ENCODE measurements around the gene PARP12.
A peak's percentile ranks its signal among the peaks of the same experiment; 100 is the strongest.

Gene PARP12

DNA sequence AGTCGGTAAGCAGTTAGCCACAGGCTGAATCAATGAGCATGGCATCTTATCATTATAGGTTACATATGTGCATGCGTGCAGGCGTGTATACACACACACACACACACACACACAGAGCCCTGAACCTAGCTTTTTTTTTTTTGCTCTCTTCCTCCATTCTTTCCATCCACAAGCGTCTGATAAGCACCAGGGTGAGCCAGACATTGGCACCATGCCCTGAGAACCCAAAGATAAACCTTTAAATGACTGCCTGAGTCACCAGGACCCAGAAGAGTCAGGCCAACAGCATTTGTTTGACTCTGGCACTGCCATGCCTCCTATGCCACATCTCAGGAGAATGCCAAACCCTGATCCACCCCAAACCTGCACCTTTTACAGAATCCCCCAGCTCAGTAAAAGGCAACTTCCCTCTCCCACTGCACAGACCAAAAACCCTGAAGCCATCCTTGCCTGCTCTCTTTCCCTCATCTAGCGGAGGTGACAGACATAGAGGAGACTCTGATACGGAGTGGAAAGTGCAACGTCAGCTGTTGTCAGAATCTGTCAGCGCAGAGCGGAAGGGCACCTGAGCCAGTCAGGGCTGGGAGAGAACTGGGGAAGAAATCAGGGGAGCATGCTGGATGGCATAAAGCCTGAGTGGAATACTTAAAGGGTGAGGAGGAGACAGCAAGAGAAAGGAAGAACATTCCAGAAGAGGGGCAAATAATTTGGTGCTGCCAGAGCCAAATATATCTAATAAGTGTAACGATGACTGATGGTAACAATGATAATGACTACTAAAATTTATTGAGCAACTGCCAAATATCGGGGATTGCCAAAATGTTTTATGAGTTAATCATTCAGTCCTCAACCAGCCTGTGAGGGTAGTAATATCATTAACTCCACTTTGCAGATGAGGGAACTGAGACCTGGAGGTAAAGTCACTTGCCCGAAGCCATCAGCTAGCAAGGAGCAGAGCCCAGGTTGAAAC lies 3.2 kb downstream of the PARP12 start:
- H3K36me3 ChIP-seq (ENCODE audit: insufficient read depth, low read length): peaks cover 30% of the 10 kb centered on the region; the same call in 1 of the 2 replicates
- no peak for TF ChIP-seq EZH2 (IDR thresholded peaks at IDR 0.05; ENCODE audit: borderline replicate concordance, low read length)
- TF ChIP-seq, protein P1, sequence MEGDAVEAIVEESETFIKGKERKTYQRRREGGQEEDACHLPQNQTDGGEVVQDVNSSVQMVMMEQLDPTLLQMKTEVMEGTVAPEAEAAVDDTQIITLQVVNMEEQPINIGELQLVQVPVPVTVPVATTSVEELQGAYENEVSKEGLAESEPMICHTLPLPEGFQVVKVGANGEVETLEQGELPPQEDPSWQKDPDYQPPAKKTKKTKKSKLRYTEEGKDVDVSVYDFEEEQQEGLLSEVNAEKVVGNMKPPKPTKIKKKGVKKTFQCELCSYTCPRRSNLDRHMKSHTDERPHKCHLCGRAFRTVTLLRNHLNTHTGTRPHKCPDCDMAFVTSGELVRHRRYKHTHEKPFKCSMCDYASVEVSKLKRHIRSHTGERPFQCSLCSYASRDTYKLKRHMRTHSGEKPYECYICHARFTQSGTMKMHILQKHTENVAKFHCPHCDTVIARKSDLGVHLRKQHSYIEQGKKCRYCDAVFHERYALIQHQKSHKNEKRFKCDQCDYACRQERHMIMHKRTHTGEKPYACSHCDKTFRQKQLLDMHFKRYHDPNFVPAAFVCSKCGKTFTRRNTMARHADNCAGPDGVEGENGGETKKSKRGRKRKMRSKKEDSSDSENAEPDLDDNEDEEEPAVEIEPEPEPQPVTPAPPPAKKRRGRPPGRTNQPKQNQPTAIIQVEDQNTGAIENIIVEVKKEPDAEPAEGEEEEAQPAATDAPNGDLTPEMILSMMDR (IDR thresholded peaks at IDR 0.05; ENCODE audit: low read length): no peak
- H3K79me2 ChIP-seq (ENCODE audit: insufficient read depth, low read length): peaks cover 16% of the 10 kb centered on the region; the same call in 1 of the 2 replicates
- no peaks in the 10 kb centered on the region for H3K9me2 ChIP-seq (ENCODE audit: low read depth, low read length)
- H3K9me3 ChIP-seq (ENCODE audit: low read length): no peaks in the 10 kb centered on the region
- peaks cover 32% of the 10 kb centered on the region for H3K4me1 ChIP-seq (ENCODE audit: insufficient read depth, low read length, severe bottlenecking)
- peak overlapping the region; percentile 97; the same call in 1 of the 2 replicates for H3K4me2 ChIP-seq (ENCODE audit: low read length)
- no peak overlapping the region; the same call in 1 of the 2 replicates for H3K9ac ChIP-seq (ENCODE audit: low read length)
- H4K20me1 ChIP-seq (ENCODE audit: insufficient read depth, low read length): no peaks in the 10 kb centered on the region
- H3K27ac ChIP-seq (ENCODE audit: low read depth, low read length, poor library complexity, severe bottlenecking): no peak overlapping the region
- no peaks in the 10 kb centered on the region for H3K27me3 ChIP-seq (ENCODE audit: insufficient read depth, low read length)
- H3K4me3 ChIP-seq (ENCODE audit: low read depth, low read length, poor library complexity, severe bottlenecking): no peak overlapping the region
- H2AFZ ChIP-seq (ENCODE audit: low read length): no peak overlapping the region
- H3F3A ChIP-seq (ENCODE audit: insufficient read depth, low read length): no peaks in the 10 kb centered on the region

DNA sequence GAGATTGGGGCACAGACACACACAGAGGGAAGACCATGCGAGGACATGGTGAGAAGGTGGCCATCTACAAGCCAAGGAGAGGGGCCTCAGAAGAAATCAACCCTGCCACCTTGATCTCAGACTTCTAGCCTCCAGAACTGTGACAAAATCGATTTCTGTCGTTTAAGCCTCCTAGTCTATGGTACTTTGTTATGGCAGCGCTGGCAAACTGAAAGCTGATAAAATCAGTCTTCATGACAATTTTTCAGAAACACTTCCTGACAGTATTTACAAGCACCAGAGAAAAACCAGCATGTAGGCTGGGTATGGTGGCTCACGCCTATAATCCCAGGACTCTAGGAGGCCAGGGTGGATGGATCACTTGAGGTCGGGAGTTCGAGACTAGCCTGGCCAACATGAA lies 4.2 kb downstream of the PARP12 start:
- no peak overlapping the region for H3K4me2 ChIP-seq (ENCODE audit: low read length)
- no peak overlapping the region for H2AFZ ChIP-seq (ENCODE audit: low read length)
- H3K79me2 ChIP-seq (ENCODE audit: insufficient read depth, low read length): peaks cover 16% of the 10 kb centered on the region; the same call in 1 of the 2 replicates
- H3K4me1 ChIP-seq (ENCODE audit: insufficient read depth, low read length, severe bottlenecking): peaks cover 37% of the 10 kb centered on the region
- H3K36me3 ChIP-seq (ENCODE audit: insufficient read depth, low read length): peaks cover 40% of the 10 kb centered on the region
- no peaks in the 10 kb centered on the region for H3K27me3 ChIP-seq (ENCODE audit: insufficient read depth, low read length)
- H3F3A ChIP-seq (ENCODE audit: insufficient read depth, low read length): no peaks in the 10 kb centered on the region
- H3K9me3 ChIP-seq (ENCODE audit: low read length): no peaks in the 10 kb centered on the region
- no peaks in the 10 kb centered on the region for H4K20me1 ChIP-seq (ENCODE audit: insufficient read depth, low read length)
- H3K9ac ChIP-seq (ENCODE audit: low read length): no peak overlapping the region
- H3K4me3 ChIP-seq (ENCODE audit: low read depth, low read length, poor library complexity, severe bottlenecking): no peak overlapping the region
- no peak overlapping the region for H3K27ac ChIP-seq (ENCODE audit: low read depth, low read length, poor library complexity, severe bottlenecking)
- no peaks in the 10 kb centered on the region for H3K9me2 ChIP-seq (ENCODE audit: low read depth, low read length)
- no peak for TF ChIP-seq EZH2 (IDR thresholded peaks at IDR 0.05; ENCODE audit: borderline replicate concordance, low read length)
- TF ChIP-seq, protein P1 (IDR thresholded peaks at IDR 0.05; ENCODE audit: low read length): no peak

DNA sequence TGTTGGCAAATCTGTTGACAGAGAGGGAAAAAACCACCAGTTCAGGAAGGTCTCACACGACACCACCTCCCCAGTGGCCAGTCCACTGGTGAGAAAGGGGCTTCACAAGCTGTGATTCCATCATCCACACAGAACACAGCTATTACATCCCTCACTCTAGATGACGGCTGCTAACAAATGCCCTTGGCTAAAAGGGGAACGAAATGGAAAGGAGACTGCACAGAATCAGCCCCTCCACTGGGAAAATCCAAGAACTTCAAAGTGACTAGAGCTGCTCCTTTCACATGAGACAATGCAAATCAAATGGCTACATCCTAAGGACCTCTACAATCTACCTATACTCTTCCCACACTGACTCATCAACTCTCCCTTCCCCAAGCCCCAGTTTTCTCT lies 5.6 kb downstream of the PARP12 start:
- Histone ChIP-seq H3K9me3 (ENCODE audit: low read length) (no peaks in the 10 kb centered on the region), H2AFZ (ENCODE audit: low read length) (no peak overlapping the region), H3K9ac (ENCODE audit: low read length) (no peak overlapping the region), H3F3A (ENCODE audit: insufficient read depth, low read length) (no peaks in the 10 kb centered on the region; the same call in 1 of the 2 replicates), H3K4me3 (ENCODE audit: low read depth, low read length, poor library complexity, severe bottlenecking) (no peak overlapping the region), H3K4me1 (ENCODE audit: insufficient read depth, low read length, severe bottlenecking) (peaks cover 30% of the 10 kb centered on the region), H3K27me3 (ENCODE audit: insufficient read depth, low read length) (no peaks in the 10 kb centered on the region), H3K79me2 (ENCODE audit: insufficient read depth, low read length) (peaks cover 16% of the 10 kb centered on the region; the same call in 1 of the 2 replicates), H3K4me2 (ENCODE audit: low read length) (no peak overlapping the region), H3K9me2 (ENCODE audit: low read depth, low read length) (no peaks in the 10 kb centered on the region), H3K36me3 (ENCODE audit: insufficient read depth, low read length) (peaks cover 54% of the 10 kb centered on the region), H3K27ac (ENCODE audit: low read depth, low read length, poor library complexity, severe bottlenecking) (no peak overlapping the region), H4K20me1 (ENCODE audit: insufficient read depth, low read length) (no peaks in the 10 kb centered on the region)
- TF ChIP-seq EZH2 (IDR thresholded peaks at IDR 0.05; ENCODE audit: borderline replicate concordance, low read length): no peak
- TF ChIP-seq, protein P1 (IDR thresholded peaks at IDR 0.05; ENCODE audit: low read length): no peak
